Stimulated activated CD4-positive, alpha-beta T cell treated with anti-CD3 and anti-CD28 coated beads, Interleukin-12 subunit alpha, Interleukin-12 subunit beta, amount 100 ng/mL, for 4 hours (primary cell): ENCODE data around the gene EPB41L3.

Source experiments
- DNase-seq: peaks from one replicate; pipeline ENCODE4 v3.0.0-alpha.2; 2020

Gene EPB41L3

DNA sequence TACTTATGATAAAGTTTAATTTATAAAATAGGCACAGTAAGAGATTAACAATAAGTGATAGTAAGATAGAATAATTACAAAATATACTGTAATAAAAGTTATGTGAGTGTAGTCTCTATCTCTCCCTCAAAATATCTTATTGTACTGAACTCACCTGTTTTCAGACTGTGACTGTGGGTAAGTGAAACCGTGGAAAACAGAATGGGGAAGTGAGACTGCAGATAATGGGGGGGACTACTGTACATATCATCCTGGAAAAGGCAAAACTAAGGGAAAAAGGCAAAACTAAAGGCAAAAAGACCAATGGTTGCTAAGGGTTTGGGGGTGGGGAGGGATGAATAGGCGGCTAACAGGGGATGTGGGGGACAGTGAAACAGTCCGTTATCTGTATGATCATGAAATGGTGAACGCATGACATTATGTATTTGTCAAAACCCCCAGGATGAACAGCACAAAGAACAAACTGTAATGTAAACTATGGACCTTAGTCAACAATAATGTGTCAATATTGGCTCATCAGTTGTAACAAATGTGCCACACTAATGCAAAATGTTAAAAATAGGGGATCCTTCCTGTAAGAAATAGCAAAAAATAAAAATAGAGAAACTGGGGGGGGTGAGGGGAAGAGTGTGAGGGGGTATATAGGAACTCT, 93.8 kb downstream of the EPB41L3 start:
- no peak for DNase-seq

DNA sequence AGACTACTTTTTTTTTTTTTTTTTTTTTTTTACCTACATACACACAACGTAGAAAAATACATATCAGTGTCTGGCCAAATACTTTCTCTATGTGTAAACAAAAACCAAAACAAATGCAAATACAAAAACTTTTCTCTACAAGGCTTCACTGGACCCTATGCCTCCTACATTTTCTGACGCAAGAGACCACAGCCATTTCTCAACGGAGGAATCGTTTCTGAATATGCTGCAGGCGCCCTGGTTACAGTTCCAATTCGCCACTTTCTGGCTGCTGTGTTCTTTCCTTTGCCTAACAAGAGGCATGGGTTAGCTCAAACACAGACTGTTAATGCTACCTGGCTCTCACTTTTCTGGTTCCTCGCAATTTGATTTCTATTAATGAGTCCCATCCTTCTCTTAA, 96.4 kb downstream of the EPB41L3 start:
- DNase-seq = no peak

DNA sequence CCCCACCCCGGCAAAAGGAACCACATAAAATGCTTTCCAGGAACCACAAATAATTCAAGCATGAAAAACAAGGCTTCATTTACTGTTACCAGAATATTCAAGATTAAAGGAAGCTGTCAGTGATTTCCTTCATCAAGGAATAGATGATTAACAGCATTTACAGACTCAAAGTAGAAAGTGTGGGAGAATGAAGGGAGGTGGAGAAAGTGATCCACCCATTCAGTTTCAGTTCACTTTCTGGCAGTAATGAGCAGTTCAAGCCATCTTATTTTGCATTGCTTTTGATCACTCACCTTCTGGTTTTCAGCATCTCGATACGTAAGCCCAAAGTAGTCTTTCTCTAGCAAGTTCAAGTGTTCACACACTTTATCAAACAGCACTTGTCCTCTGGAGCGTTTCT, 99.0 kb downstream of the EPB41L3 start:
- DNase-seq = no peak

DNA sequence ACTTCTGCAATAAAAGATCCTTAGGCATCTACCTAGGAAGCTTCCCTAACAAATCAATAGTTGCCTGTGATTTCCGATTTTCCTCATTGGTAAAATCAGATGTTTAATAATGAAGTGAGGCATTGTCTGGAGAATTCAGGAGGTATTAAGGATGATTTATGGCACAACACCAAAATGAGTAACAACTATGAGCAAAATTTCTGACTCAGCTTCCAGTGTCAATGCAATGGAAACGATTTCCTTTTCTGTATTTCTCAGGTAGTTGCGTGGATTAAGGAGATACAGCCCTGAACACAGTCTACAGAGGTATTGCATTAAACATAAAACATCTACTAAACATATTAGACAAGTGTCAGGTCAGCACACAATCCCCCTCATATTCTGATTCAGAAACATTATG, 99.5 kb downstream of the EPB41L3 start:
- DNase-seq = no peak

DNA sequence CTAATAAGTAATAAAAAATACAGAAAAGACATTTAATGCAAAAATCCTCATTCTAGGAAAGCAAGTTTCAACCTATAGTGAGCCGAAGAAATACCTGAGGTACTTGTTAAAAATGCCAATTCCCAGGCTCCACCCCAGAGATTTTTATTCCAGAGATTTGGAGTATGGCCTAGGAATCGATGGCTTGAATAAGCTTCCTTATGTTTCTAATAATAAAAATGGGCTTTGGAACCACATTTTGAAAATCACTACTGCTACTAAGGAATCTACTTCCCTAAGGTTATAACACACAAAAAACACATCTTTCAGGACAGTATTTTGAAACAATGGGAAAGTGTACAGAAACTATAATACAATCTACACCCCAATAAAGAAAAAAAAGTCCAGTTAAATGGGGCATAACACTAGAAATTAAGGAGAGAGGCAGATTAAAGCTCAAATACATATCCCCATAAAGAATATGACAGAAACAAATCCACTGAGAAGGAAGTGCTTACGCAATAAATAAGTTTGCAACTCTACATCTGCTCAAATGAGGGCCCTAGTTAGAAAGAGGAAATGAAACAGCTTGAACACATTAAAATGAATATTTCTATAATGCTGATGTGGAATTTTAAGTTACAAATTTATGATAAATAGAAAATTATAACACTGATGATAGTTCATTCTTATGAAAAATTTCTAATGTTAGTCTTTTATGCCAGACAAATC, 103.7 kb downstream of the EPB41L3 start:
- DNase-seq = no peak

DNA sequence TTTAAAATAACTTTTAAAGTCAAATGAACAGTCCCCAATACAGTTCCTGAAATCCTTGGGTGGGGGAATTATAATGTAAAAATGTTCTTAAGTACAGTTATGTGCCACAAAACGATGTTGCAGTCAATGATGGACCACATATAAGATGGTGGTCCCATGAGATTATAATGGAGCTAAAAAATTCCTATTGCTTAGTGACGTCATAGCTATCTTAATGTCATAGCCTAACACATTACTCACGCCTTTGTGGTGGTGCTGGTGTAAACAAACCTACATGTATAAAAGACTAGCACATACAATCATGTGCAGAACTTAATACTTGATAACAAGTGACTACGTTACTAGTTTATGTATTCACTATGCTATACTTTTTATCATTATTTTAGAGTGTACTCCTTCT, 109.4 kb downstream of the EPB41L3 start:
- DNase-seq = no peak

DNA sequence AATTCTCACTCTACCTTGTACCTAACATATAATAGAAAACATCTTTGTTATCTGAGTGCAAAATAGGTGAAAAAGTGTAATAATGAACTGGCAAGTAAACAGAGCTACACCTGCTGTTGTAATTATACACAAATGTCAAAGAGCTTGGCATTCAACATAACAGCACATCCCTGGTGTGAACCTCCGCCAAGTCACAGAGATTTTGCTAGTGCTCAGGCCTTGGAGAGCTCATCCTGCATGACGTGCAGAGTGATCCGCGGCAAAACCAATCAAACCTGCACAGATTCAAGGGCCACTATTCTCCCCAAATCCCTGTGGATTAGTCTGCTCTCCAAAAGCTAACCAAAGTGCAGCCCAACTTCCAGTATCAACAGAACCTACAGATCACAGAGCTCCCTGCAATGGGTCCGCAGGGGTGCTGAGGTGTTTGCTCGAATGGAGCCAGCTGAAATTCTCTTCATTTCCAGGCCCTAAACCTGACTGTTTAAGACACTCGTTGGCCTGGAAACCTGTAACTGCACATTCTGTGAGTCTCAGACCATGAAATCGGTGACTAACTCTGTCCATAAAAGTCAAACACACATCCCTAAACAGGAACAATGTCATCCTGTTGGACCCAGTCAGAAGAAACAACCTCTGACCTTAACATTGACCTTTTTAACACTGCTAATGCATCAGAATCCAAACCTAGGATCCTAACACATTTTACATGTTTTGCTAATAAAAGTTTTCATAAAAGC, 111.8 kb downstream of the EPB41L3 start:
- DNase-seq = no peak

DNA sequence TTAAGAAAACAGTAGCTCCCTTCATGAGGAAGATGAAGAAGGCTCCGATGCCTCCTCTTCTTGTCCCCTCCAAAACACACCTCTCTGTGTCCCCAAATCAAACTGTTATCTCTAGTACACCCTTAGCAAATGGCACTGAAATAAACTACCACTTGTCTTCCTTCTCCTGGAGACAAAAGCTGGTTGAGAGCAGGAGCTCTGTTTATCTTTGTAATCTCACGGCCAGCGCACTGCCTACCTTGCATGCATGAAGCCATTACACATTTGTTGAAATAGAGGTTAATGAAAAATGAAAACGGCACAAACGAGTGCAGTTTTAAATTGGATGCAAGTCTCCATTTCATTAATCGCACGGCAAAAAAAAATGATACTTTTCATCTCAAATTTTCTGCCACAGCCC, 113.7 kb downstream of the EPB41L3 start:
- DNase-seq = no peak

DNA sequence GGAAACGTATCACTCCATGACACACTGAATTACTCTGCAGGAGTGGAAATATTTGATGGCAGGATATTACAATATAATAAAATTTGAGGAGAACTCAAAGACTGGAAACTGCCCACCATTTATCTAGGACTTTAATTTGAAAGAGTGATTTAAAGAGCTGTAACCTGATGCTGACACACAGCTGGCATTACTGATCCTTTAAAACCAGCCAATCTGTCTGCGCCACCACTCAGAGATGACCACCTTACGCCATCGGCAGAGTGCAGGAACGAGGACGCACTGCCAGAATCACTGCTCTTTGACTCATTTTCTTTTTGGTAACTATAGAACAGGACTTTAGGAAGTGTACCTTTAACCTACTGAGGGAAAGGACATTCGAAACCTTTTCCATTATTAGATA, 114.1 kb downstream of the EPB41L3 start:
- no peak for DNase-seq

DNA sequence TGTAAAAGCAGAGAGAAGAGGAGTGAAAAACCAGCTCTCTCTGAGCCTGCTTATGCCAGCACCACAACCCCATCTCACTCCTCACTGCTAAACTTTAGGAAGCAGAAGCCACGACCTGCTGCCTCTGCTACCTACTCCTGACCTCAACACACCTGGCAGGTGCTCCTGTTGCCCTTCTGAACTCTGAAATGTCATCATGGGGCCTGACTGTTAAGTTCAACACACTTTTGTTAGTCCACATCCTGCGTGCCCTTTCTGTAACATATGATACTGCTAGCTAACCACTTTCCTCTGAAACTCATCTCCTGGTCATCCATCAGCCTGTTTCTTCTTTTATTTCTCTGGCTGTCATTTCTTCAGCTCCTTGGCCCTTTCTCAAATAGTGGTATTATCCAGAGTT, 118.1 kb downstream of the EPB41L3 start:
- DNase-seq = no peak

DNA sequence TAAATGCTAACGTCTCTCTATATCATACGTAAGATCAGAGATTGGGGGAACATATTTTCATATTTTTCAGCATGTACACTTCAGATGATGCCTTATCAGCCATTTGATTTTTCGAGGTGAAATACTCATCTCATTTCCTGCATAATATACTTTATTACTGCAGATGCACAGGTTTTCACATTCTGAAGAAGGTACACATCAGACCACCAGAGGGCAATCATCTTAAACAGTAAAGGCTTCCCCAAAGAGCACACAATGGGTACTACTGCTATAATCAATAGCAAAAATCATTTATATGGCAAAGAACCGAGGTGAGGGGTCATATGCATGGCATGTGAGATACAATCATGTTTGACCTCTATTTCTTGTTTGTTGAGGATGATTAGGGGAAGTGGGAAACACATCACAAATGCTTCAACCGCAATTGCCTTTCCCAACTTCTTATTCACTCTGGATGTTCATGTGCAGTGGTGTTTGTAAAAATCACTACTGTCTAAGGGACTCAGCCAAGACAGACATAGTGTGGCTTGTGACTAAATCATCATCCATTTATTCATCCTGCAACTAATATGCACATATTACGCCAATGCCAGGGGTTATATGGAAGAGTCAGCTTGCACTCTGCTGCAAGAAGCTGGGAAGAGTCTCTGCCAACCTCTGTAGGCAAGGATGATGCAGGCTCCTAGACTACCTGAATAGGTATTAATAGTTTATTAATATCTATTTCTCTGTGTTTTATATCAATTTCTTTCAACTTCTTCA, 118.7 kb downstream of the EPB41L3 start:
- DNase-seq = no peak

DNA sequence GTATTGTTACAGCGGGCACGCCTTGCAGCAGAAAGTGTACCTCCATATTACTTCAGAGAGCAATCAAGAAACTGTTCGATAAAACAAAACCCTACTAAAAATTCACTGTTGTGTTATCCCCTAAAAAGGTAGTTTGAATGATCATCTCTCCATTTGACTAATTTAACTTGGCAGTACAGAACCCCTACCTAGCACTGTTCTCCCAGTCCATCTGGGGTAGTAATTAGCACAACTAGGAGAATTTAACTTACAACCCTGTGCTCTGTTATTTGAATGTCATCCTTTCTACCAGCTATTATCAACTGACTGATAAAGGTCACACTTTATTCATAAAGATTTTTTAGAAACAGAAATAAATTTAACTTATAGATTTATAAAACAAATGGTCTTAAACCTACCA, 121.2 kb downstream of the EPB41L3 start:
- no peak for DNase-seq

DNA sequence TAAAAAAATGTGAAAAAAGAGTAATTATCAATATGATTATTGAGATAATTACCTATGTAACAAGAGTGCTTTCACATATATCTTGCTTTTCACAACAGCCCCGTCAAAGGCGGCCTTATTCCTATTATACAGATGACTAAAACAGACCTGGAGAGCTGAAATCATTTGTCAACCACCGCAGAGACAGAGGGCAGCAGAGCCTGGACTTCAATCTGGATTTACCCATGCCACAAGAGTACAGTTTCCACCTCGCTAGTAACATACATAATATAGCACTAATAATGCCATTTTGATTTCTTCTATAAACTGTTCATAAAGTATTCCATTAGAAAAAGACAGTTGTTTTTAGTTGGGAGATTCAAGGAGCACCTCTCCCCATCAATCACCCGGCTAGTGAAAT, 121.8 kb downstream of the EPB41L3 start:
- no peak for DNase-seq

DNA sequence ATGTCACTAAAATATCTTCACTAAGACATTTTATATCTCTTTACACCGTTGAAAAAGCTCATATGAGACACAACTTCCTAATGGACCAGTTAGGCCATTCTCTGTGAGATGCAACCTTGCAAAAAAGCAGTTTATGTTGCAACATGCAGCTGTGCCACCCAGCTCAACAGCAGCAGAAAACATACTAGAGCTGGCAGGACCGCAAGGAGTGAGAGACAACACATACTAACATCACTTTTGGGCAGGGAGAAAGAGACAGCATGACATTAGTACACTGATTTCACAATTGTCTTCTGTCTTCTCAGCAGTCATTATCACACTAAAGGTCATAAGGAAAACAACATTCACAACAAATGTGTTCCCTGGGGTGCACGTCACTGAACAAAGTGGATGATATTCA, 122.9 kb downstream of the EPB41L3 start:
- no peak for DNase-seq

DNA sequence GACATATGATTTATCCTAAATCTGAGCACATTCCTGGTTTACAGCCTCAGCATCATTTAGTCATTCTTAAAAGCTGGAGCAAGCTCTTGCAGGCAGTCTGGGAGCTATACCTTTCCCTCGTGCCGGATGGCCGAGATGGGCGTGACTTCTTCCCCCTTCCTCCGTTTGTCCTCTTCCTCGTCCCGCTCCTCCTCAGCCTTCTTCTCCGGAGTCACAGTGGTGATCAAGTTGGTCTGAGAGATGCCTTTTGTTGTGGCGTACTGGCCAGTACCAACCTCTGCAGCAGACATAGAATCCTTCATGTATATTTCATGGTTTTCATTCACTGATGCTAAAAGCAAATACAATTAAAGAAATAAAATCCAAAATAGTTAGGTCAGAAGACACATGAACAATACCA, 124.2 kb downstream of the EPB41L3 start:
- no peak for DNase-seq

DNA sequence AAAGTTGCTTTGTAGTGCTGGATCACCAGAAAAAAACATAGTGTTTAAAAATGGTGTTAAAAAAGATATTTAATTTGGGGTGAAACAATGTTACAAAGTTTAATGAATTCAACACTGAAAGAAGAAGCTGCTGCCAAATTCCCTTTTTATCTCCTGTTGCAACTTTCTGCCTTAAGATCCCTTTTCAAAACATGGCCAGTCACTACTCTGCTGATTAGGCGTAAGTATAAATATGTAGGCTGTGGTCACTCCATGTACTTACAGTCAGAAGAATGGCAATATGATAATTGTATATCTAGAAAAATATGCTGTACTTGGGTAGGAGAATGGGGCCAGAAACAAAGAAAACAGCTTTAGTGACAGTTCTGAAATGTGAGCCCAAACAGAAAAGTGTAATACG, 124.8 kb downstream of the EPB41L3 start:
- DNase-seq = no peak

DNA sequence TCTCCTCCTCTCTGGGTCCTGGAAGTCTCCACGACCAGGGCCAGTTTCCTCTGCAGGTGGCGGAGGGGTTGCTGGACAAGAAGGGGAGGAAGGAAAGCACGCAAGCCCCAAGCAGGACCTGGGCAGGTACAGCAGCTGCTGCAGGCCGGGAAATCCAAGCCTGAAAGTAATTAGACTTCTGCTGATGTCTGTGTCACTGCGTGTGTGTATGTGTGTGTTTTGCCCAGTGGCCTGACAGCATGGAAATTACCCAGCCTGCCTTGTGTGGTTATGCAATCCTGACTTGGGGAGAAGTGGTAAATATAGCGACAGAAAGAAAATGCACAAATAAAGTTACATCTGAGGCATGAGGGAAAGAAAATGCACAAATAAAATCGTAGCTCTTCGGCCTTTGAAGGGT, 126.5 kb downstream of the EPB41L3 start:
- DNase-seq = no peak

DNA sequence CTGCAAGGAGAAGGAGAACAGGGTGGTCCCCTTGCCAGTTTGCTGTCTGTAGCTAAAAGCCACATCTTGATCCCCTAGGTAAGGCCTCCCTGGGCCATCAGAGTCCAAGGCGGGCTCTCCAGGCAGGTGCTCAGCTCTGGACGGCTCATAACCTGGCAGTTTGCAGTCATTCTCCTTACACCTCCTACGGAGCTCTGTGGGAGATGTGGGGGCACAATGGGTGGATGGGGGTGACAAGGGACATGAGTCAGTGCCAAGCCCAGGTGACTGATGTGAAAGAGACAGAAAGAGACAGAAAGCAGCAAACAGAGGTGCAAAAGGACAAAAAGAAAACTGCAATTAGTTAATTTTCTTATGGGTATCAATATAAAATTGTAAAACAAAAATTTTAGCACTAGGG, 127.7 kb downstream of the EPB41L3 start:
- DNase-seq = no peak

DNA sequence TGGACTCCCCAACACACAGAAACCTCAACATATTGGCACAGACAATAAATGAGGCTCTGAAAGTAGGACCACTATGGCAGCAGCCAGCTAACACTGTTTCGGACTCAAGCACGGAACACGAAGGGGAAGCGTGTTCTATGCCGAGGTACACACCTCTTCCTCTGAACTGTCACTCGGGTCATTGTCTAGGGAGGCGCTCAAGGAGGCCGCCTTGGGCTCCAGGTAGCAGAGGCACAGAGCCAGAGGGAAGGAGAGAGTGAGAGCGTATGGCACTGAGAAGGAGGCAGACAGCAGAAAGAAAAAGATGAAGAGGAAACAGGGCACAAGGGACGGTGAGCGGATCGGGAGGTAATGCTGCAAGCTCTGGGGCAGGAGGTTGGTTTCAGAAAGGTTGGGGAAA, 128.1 kb downstream of the EPB41L3 start:
- DNase-seq = no peak

DNA sequence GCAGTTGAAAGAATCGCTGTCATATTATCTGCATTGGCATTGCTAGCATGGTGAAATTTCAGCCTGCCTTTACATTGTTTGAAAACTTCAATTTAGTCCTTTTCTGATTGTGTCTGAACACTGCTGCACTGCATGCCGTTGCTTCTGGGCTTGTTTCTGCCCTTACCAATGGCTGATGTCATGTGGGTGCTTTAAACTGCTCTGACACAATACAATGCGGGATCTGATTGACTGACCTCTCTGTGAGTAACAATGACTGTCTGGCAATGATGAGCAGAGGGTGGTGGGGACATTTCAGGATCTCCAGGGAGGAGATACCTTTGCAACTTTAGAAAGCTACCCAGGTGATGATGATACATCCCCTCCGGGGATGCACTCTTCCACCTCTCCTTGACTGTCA, 128.8 kb downstream of the EPB41L3 start:
- no peak for DNase-seq

DNA sequence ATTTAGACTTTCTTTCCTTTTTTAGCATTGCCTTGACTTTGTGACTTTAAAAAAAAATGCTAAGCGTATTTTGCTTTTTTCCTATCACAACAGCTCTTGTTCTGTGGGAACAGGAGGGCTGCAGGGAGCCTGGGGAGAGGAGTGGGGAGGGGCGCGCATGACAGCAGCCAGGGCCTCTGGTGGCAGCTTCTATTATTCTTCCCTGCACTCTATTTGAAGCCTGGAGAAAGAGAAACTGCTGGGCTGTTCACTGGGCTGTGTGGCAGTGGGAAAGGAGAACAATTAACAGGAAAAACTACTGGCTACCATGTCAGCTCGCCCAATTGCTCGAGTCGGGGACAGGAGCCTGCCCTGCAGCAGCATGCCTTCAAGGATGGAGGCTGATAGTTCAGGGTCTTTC, 129.3 kb downstream of the EPB41L3 start:
- DNase-seq = no peak

DNA sequence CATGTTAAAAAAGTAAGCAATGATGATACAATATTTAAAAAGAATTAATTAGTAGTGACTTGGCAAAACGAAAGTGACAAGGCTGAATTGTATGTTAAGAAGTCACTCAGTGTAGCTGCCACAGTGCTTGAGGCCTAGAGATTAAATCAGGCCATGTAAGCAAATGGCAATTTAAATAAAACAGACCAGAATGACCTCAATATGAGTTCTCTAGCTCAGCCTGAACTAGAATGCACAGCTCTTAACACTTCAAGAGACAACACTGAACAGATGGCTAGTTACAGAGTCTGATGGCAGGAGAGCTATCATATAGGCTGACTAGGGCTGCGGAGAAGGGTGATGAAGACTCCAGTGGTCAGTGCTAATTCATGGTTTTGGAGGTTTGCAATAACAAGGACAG, 130.3 kb downstream of the EPB41L3 start:
- no peak for DNase-seq

DNA sequence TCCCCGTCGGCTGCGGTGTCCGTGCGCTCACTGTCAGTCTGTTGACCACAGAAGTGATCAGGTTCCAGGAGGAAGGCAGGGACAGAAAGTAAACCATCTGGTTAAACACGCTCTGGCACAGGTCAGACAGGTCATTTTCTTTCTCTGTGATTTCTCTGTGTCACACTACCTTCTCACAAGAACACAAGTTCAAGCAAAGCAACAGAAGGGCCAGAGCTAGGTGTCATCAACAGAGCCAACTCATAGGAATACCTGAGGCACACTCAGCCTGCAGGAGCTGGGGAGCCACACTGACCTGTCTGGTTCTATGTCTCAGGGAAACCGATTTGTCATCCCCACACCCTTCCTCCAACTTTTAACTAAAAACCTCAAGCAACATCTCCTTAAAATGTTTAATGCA, 133.2 kb downstream of the EPB41L3 start:
- no peak for DNase-seq

DNA sequence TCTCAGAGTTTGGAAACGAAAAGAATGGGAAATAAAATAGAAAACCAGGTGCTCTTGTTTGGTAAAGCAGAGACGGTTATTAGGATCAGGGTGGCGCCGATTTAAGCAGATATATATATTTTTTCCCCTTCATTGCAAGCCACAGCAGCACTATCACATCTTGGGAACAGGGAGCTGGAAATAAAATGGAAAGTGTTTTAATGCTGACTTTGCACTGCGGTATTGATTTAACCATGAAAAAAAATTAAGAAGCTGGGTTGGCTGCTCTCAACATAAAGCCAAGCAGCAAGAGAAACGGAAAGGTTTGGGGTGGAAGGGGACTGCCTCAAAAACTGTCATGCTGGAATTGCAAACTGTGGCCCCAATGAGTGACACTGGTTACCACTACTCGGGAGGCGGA, 145.5 kb downstream of the EPB41L3 start:
- DNase-seq = no peak
